HCT116 (cell line): ENCODE data around the gene PRKAR1A.

Experiments used
- ELF1 ChIP-seq: IDR thresholded peaks from 2 replicates; pipeline ENCODE4 v1.6.1; 2012; ENCODE audit warnings: low read depth, borderline replicate concordance
- EZH2phosphoT487 ChIP-seq: fragments of 200-600 bp; IDR thresholded peaks from 2 replicates; pipeline ENCODE4 v1.6.1; 2018; ENCODE audit warnings: antibody characterized with exemption, borderline replicate concordance
- YY1 ChIP-seq: IDR thresholded peaks from 2 replicates; pipeline ENCODE4 v1.6.1; 2011; ENCODE audit warnings: low read length, low read depth, moderate library complexity, mild to moderate bottlenecking; ENCODE audit not compliant: insufficient replicate concordance; ENCODE audit errors: extremely low read depth
- ZNF274 ChIP-seq: fragments of 200-500 bp; sonication (Bioruptor generic); IDR thresholded peaks from 2 replicates; pipeline ENCODE4 v1.6.1; 2014; ENCODE audit warnings: mild to moderate bottlenecking, low read depth, low read length, inconsistent platforms
- TF ChIP-seq, protein P1 (sequence below): IDR thresholded peaks from 2 replicates; pipeline ENCODE4 v1.6.1; 2012; ENCODE audit warnings: low read depth
- TF ChIP-seq, protein P2 (sequence below), 3 experiments: fragments of 200-600 bp in 1 of 3; sonication (generic) in 1 of 3; IDR thresholded peaks in 2 of 3; conservative IDR thresholded peaks in 1 of 3; 2 replicates each; pipeline ENCODE4 v1.5.1; 2012 to 2017; ENCODE audit warnings: low read depth in 2 of 3, low read length in 2 of 3, antibody characterized with exemption in 1 of 3, borderline replicate concordance in 1 of 3, control low read depth in 1 of 3, mild to moderate bottlenecking in 1 of 3, mixed read lengths in 1 of 3, mixed run types in 1 of 3, moderate library complexity in 1 of 3; ENCODE audit not compliant: insufficient read depth in 1 of 3
- TF ChIP-seq, protein P3 (sequence below): IDR thresholded peaks from 2 replicates; pipeline ENCODE4 v1.6.1; 2012

DNA sequence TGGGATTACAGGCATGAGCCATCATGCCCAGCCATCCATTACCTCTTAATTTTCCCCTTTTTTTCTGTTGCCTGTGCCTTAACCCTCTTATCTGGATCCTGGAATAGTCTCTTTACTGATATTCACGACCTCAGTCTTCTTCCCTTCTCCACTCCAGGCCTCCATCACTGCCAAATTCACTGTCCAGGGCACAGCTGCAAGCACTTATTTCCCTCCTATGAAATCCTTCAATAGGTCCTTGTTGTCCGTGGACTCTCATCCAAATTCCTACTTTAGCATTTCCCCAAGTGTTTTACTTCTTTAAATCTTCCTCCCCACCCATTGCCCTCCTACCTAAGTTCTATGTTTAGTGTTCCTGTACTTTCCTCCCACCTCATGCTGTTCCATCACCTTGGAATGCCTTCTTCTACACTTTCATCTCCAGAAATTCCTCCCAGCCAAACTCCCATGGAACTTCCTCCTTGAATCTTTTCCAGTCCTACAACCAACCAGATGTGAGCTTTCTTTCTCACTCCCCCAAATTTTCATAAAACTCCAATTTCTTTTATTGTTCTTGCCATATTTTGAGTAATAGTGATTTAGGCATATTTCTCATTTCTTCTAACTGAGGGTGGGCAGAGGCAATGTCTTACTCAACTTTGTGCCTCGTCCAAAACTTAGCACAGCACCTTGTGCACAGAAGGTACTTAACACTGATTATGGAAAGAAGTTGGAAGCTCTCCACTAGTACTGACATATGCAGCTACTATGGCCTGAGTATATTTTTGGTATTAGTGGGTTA is 53.6 kb downstream of the PRKAR1A start:
- TF ChIP-seq EZH2phosphoT487 (no peak), YY1 (no peak), ZNF274 (no peak), ELF1 (no peak)
- TF ChIP-seq, protein P1, sequence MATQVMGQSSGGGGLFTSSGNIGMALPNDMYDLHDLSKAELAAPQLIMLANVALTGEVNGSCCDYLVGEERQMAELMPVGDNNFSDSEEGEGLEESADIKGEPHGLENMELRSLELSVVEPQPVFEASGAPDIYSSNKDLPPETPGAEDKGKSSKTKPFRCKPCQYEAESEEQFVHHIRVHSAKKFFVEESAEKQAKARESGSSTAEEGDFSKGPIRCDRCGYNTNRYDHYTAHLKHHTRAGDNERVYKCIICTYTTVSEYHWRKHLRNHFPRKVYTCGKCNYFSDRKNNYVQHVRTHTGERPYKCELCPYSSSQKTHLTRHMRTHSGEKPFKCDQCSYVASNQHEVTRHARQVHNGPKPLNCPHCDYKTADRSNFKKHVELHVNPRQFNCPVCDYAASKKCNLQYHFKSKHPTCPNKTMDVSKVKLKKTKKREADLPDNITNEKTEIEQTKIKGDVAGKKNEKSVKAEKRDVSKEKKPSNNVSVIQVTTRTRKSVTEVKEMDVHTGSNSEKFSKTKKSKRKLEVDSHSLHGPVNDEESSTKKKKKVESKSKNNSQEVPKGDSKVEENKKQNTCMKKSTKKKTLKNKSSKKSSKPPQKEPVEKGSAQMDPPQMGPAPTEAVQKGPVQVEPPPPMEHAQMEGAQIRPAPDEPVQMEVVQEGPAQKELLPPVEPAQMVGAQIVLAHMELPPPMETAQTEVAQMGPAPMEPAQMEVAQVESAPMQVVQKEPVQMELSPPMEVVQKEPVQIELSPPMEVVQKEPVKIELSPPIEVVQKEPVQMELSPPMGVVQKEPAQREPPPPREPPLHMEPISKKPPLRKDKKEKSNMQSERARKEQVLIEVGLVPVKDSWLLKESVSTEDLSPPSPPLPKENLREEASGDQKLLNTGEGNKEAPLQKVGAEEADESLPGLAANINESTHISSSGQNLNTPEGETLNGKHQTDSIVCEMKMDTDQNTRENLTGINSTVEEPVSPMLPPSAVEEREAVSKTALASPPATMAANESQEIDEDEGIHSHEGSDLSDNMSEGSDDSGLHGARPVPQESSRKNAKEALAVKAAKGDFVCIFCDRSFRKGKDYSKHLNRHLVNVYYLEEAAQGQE: no peak
- TF ChIP-seq, protein P2, sequence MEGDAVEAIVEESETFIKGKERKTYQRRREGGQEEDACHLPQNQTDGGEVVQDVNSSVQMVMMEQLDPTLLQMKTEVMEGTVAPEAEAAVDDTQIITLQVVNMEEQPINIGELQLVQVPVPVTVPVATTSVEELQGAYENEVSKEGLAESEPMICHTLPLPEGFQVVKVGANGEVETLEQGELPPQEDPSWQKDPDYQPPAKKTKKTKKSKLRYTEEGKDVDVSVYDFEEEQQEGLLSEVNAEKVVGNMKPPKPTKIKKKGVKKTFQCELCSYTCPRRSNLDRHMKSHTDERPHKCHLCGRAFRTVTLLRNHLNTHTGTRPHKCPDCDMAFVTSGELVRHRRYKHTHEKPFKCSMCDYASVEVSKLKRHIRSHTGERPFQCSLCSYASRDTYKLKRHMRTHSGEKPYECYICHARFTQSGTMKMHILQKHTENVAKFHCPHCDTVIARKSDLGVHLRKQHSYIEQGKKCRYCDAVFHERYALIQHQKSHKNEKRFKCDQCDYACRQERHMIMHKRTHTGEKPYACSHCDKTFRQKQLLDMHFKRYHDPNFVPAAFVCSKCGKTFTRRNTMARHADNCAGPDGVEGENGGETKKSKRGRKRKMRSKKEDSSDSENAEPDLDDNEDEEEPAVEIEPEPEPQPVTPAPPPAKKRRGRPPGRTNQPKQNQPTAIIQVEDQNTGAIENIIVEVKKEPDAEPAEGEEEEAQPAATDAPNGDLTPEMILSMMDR (IDR thresholded peaks at IDR 0.05 in 2 of 3, conservative IDR thresholded peaks at IDR 0.05 in 1 of 3; ENCODE audit: borderline replicate concordance in 1 of 3, insufficient read depth in 1 of 3, low read depth in 2 of 3, low read length in 2 of 3): no peak
- TF ChIP-seq, protein P3, sequence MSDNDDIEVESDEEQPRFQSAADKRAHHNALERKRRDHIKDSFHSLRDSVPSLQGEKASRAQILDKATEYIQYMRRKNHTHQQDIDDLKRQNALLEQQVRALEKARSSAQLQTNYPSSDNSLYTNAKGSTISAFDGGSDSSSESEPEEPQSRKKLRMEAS: no peak
